ENCODE results near the gene ASPHD1. TPM values are rescaled to one million over a fixed set of nuclear protein-coding genes. Genes with fewer than 3 reads are reported as not detected.
A peak's percentile ranks its signal among the peaks of the same experiment; 100 is the strongest.
"Not testable (repeated sequence)": the region's sequence is repeated elsewhere in the genome, so short reads cannot be mapped to it uniquely, and the experiment has no call there.

Gene ASPHD1
- total RNA-seq, 1 donor: 0.27 TPM

DNA sequence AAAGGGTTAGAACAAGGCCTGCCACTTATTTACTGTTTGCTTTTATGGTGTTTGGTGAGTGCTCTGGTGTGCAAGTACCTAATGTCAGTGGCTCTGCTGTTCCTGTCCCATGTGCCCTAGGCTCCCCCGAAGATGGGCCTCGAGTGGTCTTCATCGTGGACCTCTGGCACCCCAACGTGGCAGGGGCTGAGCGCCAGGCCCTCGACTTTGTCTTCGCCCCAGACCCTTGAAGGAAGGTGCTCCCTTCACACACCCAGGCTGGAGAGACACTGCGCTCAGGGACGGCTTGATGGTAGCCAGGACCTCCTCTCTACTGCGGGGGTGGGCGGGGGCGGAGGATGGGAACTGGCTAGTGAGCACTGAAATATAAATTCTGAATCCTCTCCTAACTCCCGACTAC is 5.4 kb downstream of the ASPHD1 start:
- no peak for DNase-seq (ENCODE audit: low read depth in 2 of 3, low spot score in 2 of 3)

GRCh38 chr16:29906520-29907244 is 6.4 kb downstream of the ASPHD1 start:
- no peak for DNase-seq (ENCODE audit: low read depth in 2 of 3, low spot score in 2 of 3)

- DNase-seq (ENCODE audit: low read depth in 2 of 3, low spot score in 2 of 3): no peak
Measured at GRCh38 chr16:29907973-29908372, 7.7 kb downstream of the ASPHD1 start.

GRCh38 chr16:29908719-29909220 is 8.5 kb downstream of the ASPHD1 start:
- no peak for DNase-seq (ENCODE audit: low read depth in 2 of 3, low spot score in 2 of 3)

- DNase-seq (ENCODE audit: low read depth in 2 of 3, low spot score in 2 of 3): no peak
Measured at GRCh38 chr16:29909391-29909790, 9.1 kb downstream of the ASPHD1 start.

GRCh38 chr16:29909851-29910250 is 9.6 kb downstream of the ASPHD1 start:
- not testable (repeated sequence) for DNase-seq (ENCODE audit: low read depth in 2 of 3, low spot score in 2 of 3)

- DNase-seq (ENCODE audit: low read depth in 2 of 3, low spot score in 2 of 3): no peak
Measured at GRCh38 chr16:29910819-29911675, 10.8 kb downstream of the ASPHD1 start.

GRCh38 chr16:29911676-29912010 is 11.4 kb downstream of the ASPHD1 start:
- no peak for DNase-seq (ENCODE audit: low read depth in 2 of 3, low spot score in 2 of 3)

- no peak for DNase-seq (ENCODE audit: low read depth in 2 of 3, low spot score in 2 of 3)
Measured at GRCh38 chr16:29912087-29912486, 11.8 kb downstream of the ASPHD1 start.

DNA sequence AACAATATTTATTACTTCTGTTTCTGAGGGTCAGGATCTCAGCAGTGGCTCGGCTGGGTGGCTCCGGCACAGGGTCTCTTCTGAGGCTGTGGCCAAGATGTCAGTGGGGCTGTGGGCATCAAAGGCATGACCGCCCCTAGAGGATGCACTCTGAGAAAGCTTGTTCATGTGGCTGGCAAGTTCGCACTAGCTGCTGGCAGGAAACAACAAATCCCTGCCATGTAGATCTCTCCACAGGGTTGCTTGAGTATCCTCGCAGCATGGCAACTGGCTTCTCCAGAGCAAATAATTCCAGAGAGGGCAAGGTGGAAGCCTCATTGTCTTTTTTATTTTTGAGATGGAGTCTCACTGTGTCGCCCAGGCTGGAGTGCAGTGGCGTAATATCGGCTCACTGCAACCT is 13.2 kb downstream of the ASPHD1 start:
- no peak for DNase-seq (ENCODE audit: low read depth in 2 of 3, low spot score in 2 of 3)

- no peak for DNase-seq (ENCODE audit: low read depth in 2 of 3, low spot score in 2 of 3)
Measured at GRCh38 chr16:29915590-29916247, 15.4 kb downstream of the ASPHD1 start.

- DNase-seq (ENCODE audit: low read depth in 2 of 3, low spot score in 2 of 3): no peak
Measured at GRCh38 chr16:29916979-29917378, 16.7 kb downstream of the ASPHD1 start.

GRCh38 chr16:29920288-29921033 is 20.2 kb downstream of the ASPHD1 start:
- DNase-seq (ENCODE audit: low read depth in 2 of 3, low spot score in 2 of 3): no peak

GRCh38 chr16:29921034-29921385 is 20.7 kb downstream of the ASPHD1 start:
- no peak for DNase-seq (ENCODE audit: low read depth in 2 of 3, low spot score in 2 of 3)

DNA sequence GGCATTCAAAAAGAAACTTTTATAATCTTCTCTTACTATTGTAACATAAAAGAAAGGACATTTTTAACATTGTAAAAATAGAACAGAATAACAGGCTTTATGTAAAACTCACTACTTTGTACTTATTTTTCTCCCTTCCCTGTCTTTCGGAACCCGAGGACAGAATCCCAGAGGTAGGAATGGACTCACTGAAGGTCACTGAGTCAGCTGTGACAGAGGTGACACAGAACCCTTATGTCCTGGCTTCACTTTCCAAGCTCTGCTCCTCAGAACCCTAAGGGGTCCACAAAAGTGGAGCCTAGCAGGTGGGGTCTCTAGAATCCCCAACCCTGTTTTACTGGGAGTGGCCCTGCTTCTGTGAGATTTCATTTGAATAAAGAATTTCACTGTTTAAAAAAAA is 22.0 kb downstream of the ASPHD1 start:
- no peak for DNase-seq (ENCODE audit: low read depth in 2 of 3, low spot score in 2 of 3)

DNA sequence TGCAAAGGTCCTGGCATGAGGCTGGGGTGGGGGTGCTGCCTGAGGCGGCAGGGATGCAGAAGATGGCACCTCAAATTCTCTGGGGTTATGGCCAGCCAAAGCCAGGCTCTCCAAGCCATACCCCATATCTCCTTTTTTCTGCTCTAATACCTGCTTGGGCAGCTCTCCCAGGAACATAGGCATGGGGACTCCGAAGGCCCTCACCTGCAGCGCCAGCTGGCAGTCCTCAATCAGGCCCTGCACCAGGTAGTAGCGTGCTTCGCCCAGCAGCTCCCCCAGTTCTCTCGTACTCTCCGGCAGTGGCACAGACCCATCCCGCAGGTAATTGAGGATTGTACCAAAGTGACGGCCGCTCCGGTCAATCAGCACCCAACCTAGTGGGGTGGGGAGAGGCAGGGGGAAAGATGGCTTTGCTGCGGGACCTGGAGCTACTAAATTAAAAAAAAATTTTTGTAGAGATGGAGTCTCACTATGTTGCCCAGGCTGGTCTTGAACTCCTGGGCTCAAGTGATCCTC is 22.8 kb downstream of the ASPHD1 start:
- DNase-seq (ENCODE audit: low read depth in 2 of 3, low spot score in 2 of 3): no peak

DNA sequence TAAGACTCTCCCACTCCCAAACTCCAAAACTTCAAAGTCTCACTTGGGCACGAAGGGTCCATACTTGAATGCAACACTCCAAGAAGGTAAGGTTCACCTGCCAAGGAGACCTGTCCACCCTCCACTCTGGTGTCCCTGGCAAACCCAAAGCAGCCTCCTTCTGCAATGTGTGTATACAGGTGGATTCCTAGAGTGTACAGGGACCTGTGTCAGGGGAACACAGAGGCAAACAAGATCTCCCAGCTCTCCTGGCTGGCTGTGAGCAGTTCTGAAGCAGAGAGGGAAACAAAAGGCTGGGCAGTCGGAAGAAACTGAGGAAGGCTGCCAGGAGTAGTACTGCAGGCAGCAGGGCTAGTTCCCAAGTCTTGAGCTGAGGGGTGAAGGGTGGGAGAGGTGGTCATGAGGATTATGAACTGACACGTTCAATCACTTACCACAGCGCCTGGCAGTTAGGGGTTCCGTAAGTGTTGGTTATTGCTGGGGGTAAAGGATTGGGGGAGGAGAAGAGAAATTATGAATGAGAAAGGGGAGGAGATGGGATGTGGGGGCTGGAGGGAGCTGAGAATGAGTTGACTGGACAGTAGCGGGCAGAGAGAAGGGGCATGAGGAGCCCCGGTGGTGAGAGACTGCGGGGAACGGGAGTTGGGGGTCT is 24.9 kb downstream of the ASPHD1 start:
- DNase-seq (ENCODE audit: low read depth in 2 of 3, low spot score in 2 of 3): peak in 1 of 3 donors; percentile 24

DNA sequence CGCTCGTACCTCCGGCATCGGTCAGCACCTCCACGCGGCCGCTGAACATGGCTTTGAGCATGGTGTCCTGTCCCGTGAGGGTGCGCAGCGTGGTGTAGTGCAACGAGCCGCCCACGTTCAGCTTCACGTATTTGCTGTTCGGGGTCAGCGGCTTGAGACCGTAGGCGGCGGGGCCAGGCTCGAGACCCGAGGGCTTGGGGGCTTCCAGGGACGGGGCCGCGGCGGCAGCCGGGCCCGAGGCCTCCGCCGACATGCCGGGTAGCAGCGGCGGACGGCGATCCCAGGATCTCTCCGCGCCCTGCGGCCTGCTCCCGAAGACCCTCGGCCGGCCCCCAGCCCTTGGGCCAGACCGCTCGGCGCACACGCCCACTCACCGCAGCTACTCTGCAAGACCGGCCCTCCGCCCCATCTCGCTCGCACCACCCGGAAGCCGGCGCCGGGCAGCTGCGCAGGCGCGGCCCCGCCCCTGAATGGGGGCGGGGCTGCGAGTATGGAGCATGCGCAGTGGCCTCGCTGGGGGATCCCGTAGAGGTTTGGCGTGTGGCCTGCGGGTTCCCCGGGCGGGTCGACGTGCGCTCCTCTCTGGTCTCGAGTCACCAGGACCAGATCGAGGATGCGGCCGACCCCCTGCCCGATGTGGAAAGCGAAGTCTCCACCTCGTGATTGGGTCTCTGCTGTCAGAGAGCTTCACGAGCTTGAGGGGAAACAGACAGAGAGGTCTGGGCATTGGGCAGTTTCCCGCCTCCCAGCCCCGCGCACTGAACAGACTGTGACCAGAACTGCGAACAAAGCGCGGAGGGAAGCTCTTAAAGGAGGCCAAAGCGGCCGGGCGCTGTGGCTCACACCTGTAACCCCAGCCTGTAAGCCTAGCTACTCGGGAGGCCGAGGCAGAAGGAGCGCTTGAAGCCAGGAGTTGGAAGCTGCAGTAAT is 25.8 kb downstream of the ASPHD1 start, which contains the start of gene KCTD13:
Gene KCTD13, minus strand, starts transcription at position 446 of the 930 bp plus-strand sequence. Its CDS starts 193 bp downstream, at position 253.
- DNase-seq (ENCODE audit: low read depth in 2 of 3, low spot score in 2 of 3): peak; percentile 84 to 93 (median 89)

- DNase-seq (ENCODE audit: low read depth in 2 of 3, low spot score in 2 of 3): no peak
Measured at GRCh38 chr16:29926711-29927052, 26.4 kb downstream of the ASPHD1 start.
